ENCODE measurements around the gene DPH3. TPM values are rescaled to one million over a fixed set of nuclear protein-coding genes. Genes with fewer than 3 reads are reported as not detected.

The DPH3 gene
- total RNA-seq, 4 donors from 2014 or later, result 18.2 to 24.2 (median 19.3) TPM

- Histone ChIP-seq H3K9me3 (no peaks in the 10 kb centered on the region), H3K4me1 (no peaks in the 10 kb centered on the region), H3K36me3 (no peaks in the 10 kb centered on the region), H3K27me3 (no peaks in the 10 kb centered on the region), H3K27ac (no peak overlapping the region), H3K4me3 (no peak overlapping the region)
- DNase-seq, result no peak
- intact Hi-C loops (cut with DNase I; ENCODE audit: low total_unique reads), result no loop called here
- TF ChIP-seq POLR2A (IDR thresholded peaks at IDR 0.05) (no peak), CTCF (IDR thresholded peaks at IDR 0.05) (no peak)
These were observed 13.2 kb downstream of the DPH3 start for GRCh38 chr3:16251316-16252085.

DNA sequence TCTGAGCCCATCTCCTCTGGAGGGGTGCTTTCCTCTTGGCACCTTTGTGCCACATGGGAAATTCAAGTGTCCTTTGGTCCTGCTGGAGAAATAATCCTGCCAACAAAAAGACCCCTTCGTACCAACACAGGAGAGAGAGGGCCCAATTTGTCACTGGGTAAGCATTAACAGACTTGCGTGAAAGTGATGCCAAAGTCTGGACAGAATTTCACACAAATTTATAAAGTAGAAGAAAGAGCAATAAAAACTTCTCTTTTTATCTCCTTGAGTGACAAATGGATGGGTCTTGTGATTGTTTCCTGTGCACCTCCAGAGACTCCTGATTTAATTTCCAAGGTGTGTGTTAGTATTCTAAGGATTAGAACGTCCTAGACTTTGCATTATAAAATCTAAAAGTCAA, 14.9 kb downstream of the DPH3 start:
- H3K27ac ChIP-seq, result no peak overlapping the region
- H3K4me1 ChIP-seq, result no peaks in the 10 kb centered on the region
- TF ChIP-seq CTCF (IDR thresholded peaks at IDR 0.05) (no peak), POLR2A (IDR thresholded peaks at IDR 0.05) (no peak)
- H3K27me3 ChIP-seq, result no peaks in the 10 kb centered on the region
- intact Hi-C loops (cut with DNase I; ENCODE audit: low total_unique reads), result loop anchor here (5.0 kb wide), 1 partner anchor 203 kb away; no protein-coding TSS in a partner anchor
- no peaks in the 10 kb centered on the region for H3K9me3 ChIP-seq
- no peak for DNase-seq
- H3K36me3 ChIP-seq, result no peaks in the 10 kb centered on the region
- no peak overlapping the region for H3K4me3 ChIP-seq

DNA sequence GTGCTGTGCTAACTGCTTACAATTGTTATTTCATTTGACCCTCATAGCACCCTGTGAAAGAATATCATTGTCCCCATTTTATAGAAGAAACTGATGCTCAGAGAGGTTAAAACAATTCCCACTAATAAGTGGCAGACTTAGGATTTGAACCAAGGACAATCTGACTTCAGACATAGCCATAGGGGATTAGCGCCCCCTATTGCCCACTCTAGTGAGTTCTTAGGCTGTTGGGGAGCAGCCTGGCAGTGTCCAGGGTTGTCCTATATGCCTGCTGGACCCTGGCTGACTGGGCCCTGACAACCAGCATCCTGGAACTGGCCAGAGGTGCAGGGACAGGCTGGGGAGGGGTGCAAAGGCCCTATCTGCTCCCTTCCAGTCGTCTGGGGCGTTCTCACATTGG, 15.4 kb downstream of the DPH3 start:
- Histone ChIP-seq H3K4me1 (no peaks in the 10 kb centered on the region), H3K27me3 (no peaks in the 10 kb centered on the region), H3K9me3 (no peaks in the 10 kb centered on the region), H3K36me3 (no peaks in the 10 kb centered on the region), H3K4me3 (no peak overlapping the region), H3K27ac (no peak overlapping the region)
- DNase-seq, result no peak
- intact Hi-C loops (cut with DNase I; ENCODE audit: low total_unique reads), result loop anchor here (5.0 kb wide), 1 partner anchor 202 kb away; no protein-coding TSS in a partner anchor
- no peak for TF ChIP-seq POLR2A (IDR thresholded peaks at IDR 0.05)
- no peak for TF ChIP-seq CTCF (IDR thresholded peaks at IDR 0.05)

DNA sequence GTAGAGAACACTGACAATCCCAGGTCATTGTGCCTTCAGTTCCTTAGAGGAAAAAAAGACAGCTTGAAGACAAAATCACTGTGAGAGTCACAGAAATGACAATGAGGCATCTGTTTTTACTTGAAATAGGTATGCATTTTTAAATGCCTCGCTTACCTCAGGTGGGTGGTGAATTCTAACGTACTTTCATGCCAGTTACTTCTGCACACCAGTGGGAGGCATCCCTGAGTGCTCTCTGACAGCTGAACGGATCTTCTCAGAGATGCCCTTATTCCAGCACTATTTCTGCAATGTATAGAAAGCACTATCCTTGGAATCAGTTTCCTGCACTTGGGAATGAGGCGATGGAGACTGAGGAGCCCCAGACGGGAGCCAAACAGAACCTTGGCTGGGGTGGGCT, 16.2 kb downstream of the DPH3 start:
- H3K4me3 ChIP-seq, result no peak overlapping the region
- no peaks in the 10 kb centered on the region for H3K9me3 ChIP-seq
- H3K36me3 ChIP-seq, result no peaks in the 10 kb centered on the region
- no peaks in the 10 kb centered on the region for H3K27me3 ChIP-seq
- no peak for DNase-seq
- no peak overlapping the region for H3K27ac ChIP-seq
- intact Hi-C loops (cut with DNase I; ENCODE audit: low total_unique reads), result loop anchor here (5.0 kb wide), 1 partner anchor 201 kb away; no protein-coding TSS in a partner anchor
- TF ChIP-seq POLR2A (IDR thresholded peaks at IDR 0.05), result no peak
- TF ChIP-seq CTCF (IDR thresholded peaks at IDR 0.05), result no peak
- no peaks in the 10 kb centered on the region for H3K4me1 ChIP-seq

GRCh38 chr3:16247282-16248061, 17.3 kb downstream of the DPH3 start:
- no peak overlapping the region for H3K4me3 ChIP-seq
- H3K4me1 ChIP-seq, result no peaks in the 10 kb centered on the region
- intact Hi-C loops (cut with DNase I; ENCODE audit: low total_unique reads), result loop anchor here (5.0 kb wide), 1 partner anchor 200 kb away; no protein-coding TSS in a partner anchor
- peak; percentile 80 to 85 for DNase-seq
- no peaks in the 10 kb centered on the region for H3K9me3 ChIP-seq
- H3K27me3 ChIP-seq, result no peaks in the 10 kb centered on the region
- no peaks in the 10 kb centered on the region for H3K36me3 ChIP-seq
- H3K27ac ChIP-seq, result no peak overlapping the region
- TF ChIP-seq CTCF (IDR thresholded peaks at IDR 0.05) (peak; percentile 86 to 94 (median 93)), POLR2A (IDR thresholded peaks at IDR 0.05) (no peak)
